HG02623 (cell line): ENCODE data around the gene GFOD1.
"Not testable (repeated sequence)": the region's sequence is repeated elsewhere in the genome, so short reads cannot be mapped to it uniquely, and the experiment has no call there.

Experiments used
- ATAC-seq: cut with Tn5 transposase; IDR thresholded peaks from one replicate; pipeline ENCODE4 v1.9.1; 2021; ENCODE audit warnings: moderate library complexity; ENCODE audit not compliant: unreplicated experiment

The GFOD1 gene

GRCh38 chr6:13466304-13467215, 20.8 kb downstream of the GFOD1 start:
- ATAC-seq = no peak

GRCh38 chr6:13465734-13466133, 21.7 kb downstream of the GFOD1 start:
- no peak for ATAC-seq

GRCh38 chr6:13463941-13464340, 23.5 kb downstream of the GFOD1 start:
- ATAC-seq = no peak

GRCh38 chr6:13463328-13463717, 24.1 kb downstream of the GFOD1 start:
- no peak for ATAC-seq

GRCh38 chr6:13462458-13463327, 24.7 kb downstream of the GFOD1 start:
- ATAC-seq = no peak

- no peak for ATAC-seq
These were observed 25.6 kb downstream of the GFOD1 start for GRCh38 chr6:13461805-13462204.

- no peak for ATAC-seq
These were observed 26.1 kb downstream of the GFOD1 start for GRCh38 chr6:13461307-13461706.

GRCh38 chr6:13460289-13460688, 27.1 kb downstream of the GFOD1 start:
- not testable (repeated sequence) for ATAC-seq

GRCh38 chr6:13457577-13457976, 29.8 kb downstream of the GFOD1 start:
- no peak for ATAC-seq

- ATAC-seq = no peak
These were observed 31.8 kb downstream of the GFOD1 start for GRCh38 chr6:13455552-13455966.

GRCh38 chr6:13454286-13455221, 32.8 kb downstream of the GFOD1 start:
- ATAC-seq = peak; percentile 44

GRCh38 chr6:13453771-13454251, 33.6 kb downstream of the GFOD1 start:
- no peak for ATAC-seq

- no peak for ATAC-seq
These were observed 34.2 kb downstream of the GFOD1 start for GRCh38 chr6:13453153-13453552.

- no peak for ATAC-seq
These were observed 34.9 kb downstream of the GFOD1 start for GRCh38 chr6:13452346-13453117.

GRCh38 chr6:13451181-13451895, 36.1 kb downstream of the GFOD1 start:
- ATAC-seq = no peak

GRCh38 chr6:13450628-13451027, 36.8 kb downstream of the GFOD1 start:
- no peak for ATAC-seq

- ATAC-seq = no peak
These were observed 39.3 kb downstream of the GFOD1 start for GRCh38 chr6:13447949-13448724.

- ATAC-seq = no peak
These were observed 41.0 kb downstream of the GFOD1 start for GRCh38 chr6:13446381-13446780.
